IMR-90 (cell line): ENCODE measurements around the gene WNT7A. TPM values are rescaled to one million over a fixed set of nuclear protein-coding genes. Genes with fewer than 3 reads are reported as not detected.

ENCODE experiments used
- ATAC-seq: fragments of 200-7000 bp; cut with Tn5 transposase; 2 replicates; pipeline ENCODE4 v1.9.1; 2020; ENCODE audit warnings: low read depth, mild to moderate bottlenecking, moderate library complexity
- BruUV-seq: library from RNA; stranded (reverse); fragments of 400-500 nt; replicated peaks from 2 replicates; lab custom pipeline; 2021; lab: Mats Ljungman, UMichigan
- CTCF ChIA-PET: fragments of 300-600 bp; formaldehyde crosslinking; extraction: SDS; loops from one replicate; lab custom pipeline; 2021; ENCODE audit warnings: antibody characterized with exemption; lab: Yijun Ruan, JAX
- POLR2A ChIA-PET: fragments of 300-600 bp; sonication (Branson Sonifier 250); formaldehyde crosslinking; loops from one replicate; lab custom pipeline; 2022; ENCODE audit warnings: antibody characterized with exemption; ENCODE audit not compliant: unreplicated experiment; lab: Charles Lee
- DNase-seq: peaks from one replicate; pipeline ENCODE4 v3.0.0; 2013
- H2AFZ ChIP-seq: replicated peaks from 2 replicates; pipeline ENCODE3; 2013; ENCODE audit warnings: low read length, mild to moderate bottlenecking; ENCODE audit not compliant: poor library complexity
- H2AK5ac ChIP-seq: 2 replicates; pipeline ENCODE4 v1.6.1; 2013; ENCODE audit warnings: low read depth, low read length, inconsistent platforms
- H2AK9ac ChIP-seq: replicated peaks from 2 replicates; pipeline ENCODE3; 2013; ENCODE audit warnings: mild to moderate bottlenecking, low read depth, low read length, moderate library complexity; ENCODE audit not compliant: poor library complexity
- H2BK120ac ChIP-seq: 2 replicates; pipeline ENCODE4 v1.6.1; 2013; ENCODE audit warnings: low read depth, low read length, inconsistent platforms
- H2BK15ac ChIP-seq: 3 replicates; pipeline ENCODE4 v1.6.1; 2013; ENCODE audit warnings: low read depth, low read length, inconsistent platforms
- H2BK20ac ChIP-seq: 2 replicates; pipeline ENCODE4 v1.6.1; 2013; ENCODE audit warnings: low read depth, mild to moderate bottlenecking, inconsistent platforms, low read length, moderate library complexity
- H2BK5ac ChIP-seq: 2 replicates; pipeline ENCODE4 v1.6.1; 2013; ENCODE audit warnings: mild to moderate bottlenecking, low read depth, low read length, inconsistent platforms; ENCODE audit not compliant: poor library complexity, severe bottlenecking
- H3K14ac ChIP-seq: replicated peaks from 2 replicates; pipeline ENCODE4 v1.6.1; 2013; ENCODE audit warnings: low read depth, low read length, inconsistent platforms
- H3K18ac ChIP-seq: 2 replicates; pipeline ENCODE4 v1.6.1; 2013; ENCODE audit warnings: low read depth, low read length, control low read depth
- H3K23ac ChIP-seq: 2 replicates; pipeline ENCODE4 v1.6.1; 2013; ENCODE audit warnings: low read depth, low read length, inconsistent platforms
- H3K27ac ChIP-seq: 2 replicates; pipeline ENCODE4 v1.5.1; 2013; ENCODE audit warnings: mild to moderate bottlenecking, control low read depth, low read length; ENCODE audit not compliant: insufficient read depth
- H3K27me3 ChIP-seq: 2 replicates; pipeline ENCODE4 v1.6.1; 2013; ENCODE audit warnings: low read length; ENCODE audit not compliant: control insufficient read depth, insufficient read depth
- H3K36me3 ChIP-seq: 2 replicates; pipeline ENCODE4 v1.6.1; 2013; ENCODE audit warnings: low read length, mixed read lengths; ENCODE audit not compliant: control insufficient read depth, insufficient read depth
- H3K4ac ChIP-seq: 2 replicates; pipeline ENCODE4 v1.6.1; 2013; ENCODE audit warnings: low read depth, low read length, inconsistent platforms
- H3K4me1 ChIP-seq: 2 replicates; pipeline ENCODE4 v1.6.1; 2013; ENCODE audit warnings: low read length, mixed read lengths; ENCODE audit not compliant: control insufficient read depth, insufficient read depth
- H3K4me2 ChIP-seq: 2 replicates; pipeline ENCODE4 v1.6.1; 2013; ENCODE audit warnings: low read depth, mild to moderate bottlenecking, control low read depth, low read length, moderate library complexity
- H3K4me3 ChIP-seq: 2 replicates; pipeline ENCODE4 v1.5.1; 2013; ENCODE audit warnings: low read depth, mild to moderate bottlenecking, control low read depth, low read length, moderate library complexity; ENCODE audit not compliant: insufficient read depth
- H3K56ac ChIP-seq: 2 replicates; pipeline ENCODE4 v1.6.1; 2013; ENCODE audit warnings: low read length, inconsistent platforms; ENCODE audit not compliant: insufficient read depth; ENCODE audit errors: extremely low read depth
- H3K79me1 ChIP-seq, 2 experiments: 2 replicates each; pipeline ENCODE4 v1.6.1; 2013; ENCODE audit warnings: low read length in 2 of 2, inconsistent platforms in 1 of 2, low read depth in 1 of 2
- H3K9ac ChIP-seq: 2 replicates; pipeline ENCODE4 v1.6.1; 2013; ENCODE audit warnings: low read depth, low read length, control low read depth
- H3K9me1 ChIP-seq: 2 replicates; pipeline ENCODE4 v1.6.1; 2013; ENCODE audit warnings: low read length, inconsistent platforms; ENCODE audit not compliant: insufficient read depth
- H3K9me3 ChIP-seq: 2 replicates; pipeline ENCODE4 v1.6.1; 2013; ENCODE audit warnings: low read length; ENCODE audit not compliant: control insufficient read depth, insufficient read depth
- H4K20me1 ChIP-seq: 2 replicates; pipeline ENCODE4 v1.6.1; 2013; ENCODE audit warnings: low read length, inconsistent platforms; ENCODE audit not compliant: insufficient read depth
- H4K5ac ChIP-seq: 2 replicates; pipeline ENCODE4 v1.6.1; 2013; ENCODE audit warnings: mild to moderate bottlenecking, low read depth, low read length, control low read depth
- H4K8ac ChIP-seq, 2 experiments: 2 replicates each; pipeline ENCODE4 v1.6.1; 2013; ENCODE audit warnings: low read depth in 2 of 2, low read length in 2 of 2, control low read depth in 1 of 2, inconsistent platforms in 1 of 2
- H4K91ac ChIP-seq: 2 replicates; pipeline ENCODE4 v1.6.1; 2013; ENCODE audit warnings: low read depth, low read length, inconsistent platforms; ENCODE audit not compliant: insufficient read depth
- CEBPB ChIP-seq: IDR thresholded peaks from 2 replicates; pipeline ENCODE4 v1.6.1; 2012; ENCODE audit warnings: low read depth, low read length, improper control_type of control experiment
- CTCF ChIP-seq: conservative IDR thresholded peaks from 2 replicates; pipeline ENCODE4 v1.5.1; 2012; ENCODE audit warnings: mild to moderate bottlenecking, low read depth, low read length, improper control_type of control experiment
- ELK1 ChIP-seq: fragments of 150-350 bp; IDR thresholded peaks from 2 replicates; pipeline ENCODE4 v1.6.1; 2016; ENCODE audit warnings: low read depth, mild to moderate bottlenecking, low read length, moderate library complexity, borderline replicate concordance
- MAFK ChIP-seq: IDR thresholded peaks from 2 replicates; pipeline ENCODE4 v1.6.1; 2012; ENCODE audit warnings: low read depth, low read length, improper control_type of control experiment
- MXI1 ChIP-seq: IDR thresholded peaks from 2 replicates; pipeline ENCODE4 v1.6.1; 2012; ENCODE audit warnings: low read depth, mild to moderate bottlenecking, low read length, moderate library complexity, borderline replicate concordance
- RCOR1 ChIP-seq: IDR thresholded peaks from 2 replicates; pipeline ENCODE4 v1.6.1; 2012; ENCODE audit warnings: mild to moderate bottlenecking, low read length, improper control_type of control experiment; ENCODE audit not compliant: insufficient replicate concordance
- WGBS, 2 experiments: methylation state at CpG; one replicate each; pipeline versions ENCODE4 v1.1.5 to v1.1.7; 2013; ENCODE audit warnings: missing lambda C conversion rate in 2 of 2; ENCODE audit not compliant: insufficient read length in 1 of 2; ENCODE audit errors: extremely low coverage in 2 of 2; 5-methylcytosine and 5-hydroxymethylcytosine counted together
- dilution Hi-C: fragments of 300-500 bp; cut with HindIII; formaldehyde crosslinking; loops from one replicate; pipeline ENCODE4 v1.14.3; 2018; ENCODE audit warnings: low sequenced_read_pairs; ENCODE audit not compliant: unreplicated experiment
- in situ Hi-C: fragments of 300-500 bp; cut with MboI; formaldehyde crosslinking; loops from 3 replicates; pipeline ENCODE4 v1.14.3; 2019; ENCODE audit warnings: low sequenced_read_pairs, inconsistent platforms, mixed read lengths
- intact Hi-C: fragments of 100-400 bp; cut with micrococcal nuclease; formaldehyde crosslinking; loops from 2 replicates; pipeline ENCODE4 v1.10.0; 2022
- polyA plus RNA-seq, 3 experiments: library from polyadenylated mRNA; depleted of rRNA; stranded (reverse); fragments of >200 nt; gene quantifications; 2 replicates each; pipeline ENCODE4 v1.2.3, GENCODE V29; 2012; ENCODE audit warnings: low replicate concordance in 1 of 3
- total RNA-seq: library from RNA; depleted of rRNA; stranded (reverse); fragments of >200 nt; gene quantifications from 2 replicates; pipeline ENCODE4 v1.2.3, GENCODE V29; 2012

Gene WNT7A
- total and polyA plus RNA-seq, 2 of the 4 experiments (the other 2 are of a cell fraction), result not detected

DNA sequence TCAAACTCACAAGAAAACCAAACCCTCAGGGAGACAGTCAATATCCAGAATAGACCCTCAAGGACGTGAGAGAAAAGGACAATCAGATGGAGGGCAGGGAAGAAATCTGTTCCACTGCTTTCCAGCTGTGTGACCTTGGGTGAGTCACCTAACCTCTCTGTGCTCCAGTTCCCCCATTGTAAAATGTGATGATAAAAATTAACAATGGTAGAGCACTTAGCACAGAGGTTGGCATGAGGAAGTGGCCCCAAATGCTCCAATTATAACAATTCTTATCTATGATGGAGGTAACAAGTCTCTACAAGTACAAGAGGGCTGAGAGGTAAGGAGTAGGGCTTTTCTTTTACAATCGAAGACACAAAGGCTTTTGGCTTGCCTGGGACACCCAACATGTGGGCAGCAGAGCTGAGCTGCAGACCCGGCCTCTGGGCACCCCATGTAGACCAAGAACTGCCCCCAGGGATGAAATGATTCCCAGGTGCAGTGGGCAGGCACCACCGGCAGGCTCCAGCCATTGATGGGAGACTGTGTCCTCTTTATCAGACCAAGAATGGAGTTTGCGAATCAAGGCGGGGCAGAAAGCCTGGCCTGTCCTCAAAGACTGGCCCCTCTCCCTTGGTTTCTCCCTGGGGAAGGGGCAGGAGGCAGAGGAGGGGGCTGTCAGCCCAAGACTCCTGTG lies 22.0 kb downstream of the WNT7A start:
- H2BK15ac ChIP-seq, result no peak overlapping the region
- no peak overlapping the region for H3K27ac ChIP-seq
- no peak overlapping the region for H3K23ac ChIP-seq
- no peak overlapping the region for H4K91ac ChIP-seq
- BruUV-seq, result no TSS peak
- H3K9me1 ChIP-seq, result no peaks in the 10 kb centered on the region
- no peak overlapping the region for H3K14ac ChIP-seq
- WGBS, 2 experiments, result 80% methylated on average over 1 of the region's 6 CpGs; no CpG with 5 or more reads in 1 of the 2 experiments
- no peaks in the 10 kb centered on the region for H3K9me3 ChIP-seq
- H2BK120ac ChIP-seq, result no peak overlapping the region
- H2BK20ac ChIP-seq, result no peak overlapping the region
- no peak overlapping the region for H3K4me3 ChIP-seq
- H3K4me1 ChIP-seq, result no peaks in the 10 kb centered on the region
- H4K5ac ChIP-seq, result no peak overlapping the region
- no peak overlapping the region for H2AK5ac ChIP-seq
- H3K36me3 ChIP-seq, result no peaks in the 10 kb centered on the region
- no peak overlapping the region for H2AK9ac ChIP-seq
- ATAC-seq, result no peak
- no peaks in the 10 kb centered on the region for H3K79me1 ChIP-seq
- H3K9ac ChIP-seq, result no peak overlapping the region
- H2AFZ ChIP-seq, result no peak overlapping the region
- no peak for TF ChIP-seq CEBPB
- TF ChIP-seq MAFK, result no peak
- TF ChIP-seq CTCF, result no peak
- no peak for TF ChIP-seq MXI1
- TF ChIP-seq RCOR1, result no peak
- no peak for TF ChIP-seq ELK1
- DNase-seq, result no peak
- H3K4ac ChIP-seq, result no peak overlapping the region
- H2BK5ac ChIP-seq, result no peak overlapping the region
- H3K56ac ChIP-seq, result no peak overlapping the region
- no peak overlapping the region for H3K18ac ChIP-seq
- in situ Hi-C loops (no loop called here), intact Hi-C loops (no loop called here), dilution Hi-C loops (no loop called here)
- H4K8ac ChIP-seq, result no peak overlapping the region
- ChIA-PET POLR2A (no interaction called here), CTCF (no interaction called here)
- H4K20me1 ChIP-seq, result no peaks in the 10 kb centered on the region
- no peaks in the 10 kb centered on the region for H3K27me3 ChIP-seq
- no peak overlapping the region for H3K4me2 ChIP-seq
